ENCODE data around the gene UGGT2. TPM values are rescaled to one million over a fixed set of nuclear protein-coding genes. Genes with fewer than 3 reads are reported as not detected.
A peak's percentile ranks its signal among the peaks of the same experiment; 100 is the strongest.

The UGGT2 gene
- total RNA-seq, 1 donor from 2014 or later = 0.56 TPM

DNA sequence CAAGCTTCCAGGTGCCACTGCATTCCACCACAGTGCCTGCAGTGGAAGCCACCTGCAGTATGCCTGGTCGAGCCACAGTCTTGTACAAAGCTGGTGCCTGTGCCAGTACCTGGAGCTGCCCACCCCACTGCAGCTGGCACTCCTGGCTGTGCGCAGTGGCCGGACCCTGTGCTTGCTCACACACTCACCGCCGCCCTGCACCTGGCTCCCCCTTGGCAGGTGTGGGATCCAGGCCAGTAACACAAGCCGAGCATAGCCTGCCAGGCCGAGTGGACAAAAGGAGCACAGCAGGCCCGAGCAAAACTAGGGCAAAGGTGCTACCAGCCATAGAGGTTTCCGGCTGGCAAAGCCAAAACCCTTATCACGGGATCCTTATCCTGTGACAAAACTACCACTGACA lies 18.5 kb downstream of the UGGT2 start:
- Mint-ChIP-seq H3K9me3 (no peaks in the 10 kb centered on the region), H3K4me1 (no peaks in the 10 kb centered on the region), H3K27ac (no peak overlapping the region), H3K4me3 (no peak overlapping the region), H3K36me3 (ENCODE audit: low read depth) (no peaks in the 10 kb centered on the region), H3K27me3 (no peaks in the 10 kb centered on the region)
- intact Hi-C loops (cut with micrococcal nuclease) = no loop called here
- DNase-seq = no peak

DNA sequence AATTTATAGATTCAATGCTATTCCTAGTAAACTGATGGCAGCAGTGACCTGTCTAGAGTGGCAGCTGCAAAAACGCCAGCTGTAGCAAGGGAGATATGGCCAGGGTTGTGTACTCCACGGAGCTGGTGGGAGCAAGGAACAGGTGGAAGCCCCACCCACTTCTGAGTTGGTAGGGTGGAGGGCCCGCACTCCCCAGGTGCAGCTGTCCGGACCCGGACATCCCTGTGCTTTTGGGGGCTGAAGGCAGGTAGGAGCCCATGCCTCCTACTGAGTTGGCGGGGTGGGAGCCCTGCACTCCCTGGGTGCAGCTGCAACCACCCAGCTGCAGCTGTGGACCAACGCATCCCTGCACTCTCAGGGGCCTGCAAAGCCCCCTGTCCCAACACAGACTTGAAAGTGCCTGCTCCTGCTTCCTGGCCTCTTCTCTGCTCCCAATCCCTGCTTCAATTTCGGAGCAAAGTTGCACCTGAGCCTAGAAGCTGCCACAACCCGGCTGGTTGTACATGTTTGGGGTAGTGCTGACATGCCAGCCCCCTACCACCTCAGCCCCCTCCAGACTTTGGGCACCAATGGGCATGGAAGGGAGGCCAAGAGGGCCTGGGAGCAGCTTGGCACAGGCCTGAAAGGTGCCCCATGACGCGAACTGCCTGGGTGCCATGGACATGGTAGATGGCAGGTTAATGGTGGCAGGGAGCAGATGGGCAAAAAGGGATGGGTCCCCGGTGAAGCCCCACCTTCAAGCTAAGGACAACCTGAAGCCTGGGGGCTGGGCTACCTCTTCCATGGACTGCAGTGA lies 19.8 kb downstream of the UGGT2 start:
- no peaks in the 10 kb centered on the region for H3K36me3 Mint-ChIP-seq (ENCODE audit: low read depth)
- no peaks in the 10 kb centered on the region for H3K4me1 Mint-ChIP-seq
- H3K4me3 Mint-ChIP-seq = no peak overlapping the region
- DNase-seq = no peak
- intact Hi-C loops (cut with micrococcal nuclease) = no loop called here
- no peak overlapping the region for H3K27ac Mint-ChIP-seq
- no peaks in the 10 kb centered on the region for H3K9me3 Mint-ChIP-seq
- H3K27me3 Mint-ChIP-seq = no peaks in the 10 kb centered on the region

DNA sequence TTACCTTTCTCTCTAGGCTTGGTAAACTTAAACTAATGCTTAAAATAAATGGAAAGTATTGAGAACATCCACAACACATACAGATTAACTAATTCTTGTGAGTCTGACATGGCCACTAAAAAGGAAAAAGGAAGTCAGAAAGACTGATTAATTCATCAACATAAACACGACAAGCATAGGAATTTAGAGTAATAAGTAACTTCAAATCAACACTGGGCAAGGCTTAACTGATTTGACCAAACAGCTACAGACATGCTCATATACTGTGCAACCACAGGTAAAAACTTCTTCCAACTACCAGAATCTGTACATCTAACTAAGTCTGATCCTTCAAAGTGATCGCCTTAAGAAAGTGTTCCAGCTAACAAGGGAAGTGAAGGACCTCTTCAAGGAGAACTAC lies 20.5 kb downstream of the UGGT2 start:
- intact Hi-C loops (cut with micrococcal nuclease) = no loop called here
- Mint-ChIP-seq H3K4me3 (no peak overlapping the region), H3K27me3 (no peaks in the 10 kb centered on the region), H3K27ac (no peak overlapping the region), H3K36me3 (ENCODE audit: low read depth) (no peaks in the 10 kb centered on the region), H3K9me3 (no peaks in the 10 kb centered on the region), H3K4me1 (no peaks in the 10 kb centered on the region)
- no peak for DNase-seq

DNA sequence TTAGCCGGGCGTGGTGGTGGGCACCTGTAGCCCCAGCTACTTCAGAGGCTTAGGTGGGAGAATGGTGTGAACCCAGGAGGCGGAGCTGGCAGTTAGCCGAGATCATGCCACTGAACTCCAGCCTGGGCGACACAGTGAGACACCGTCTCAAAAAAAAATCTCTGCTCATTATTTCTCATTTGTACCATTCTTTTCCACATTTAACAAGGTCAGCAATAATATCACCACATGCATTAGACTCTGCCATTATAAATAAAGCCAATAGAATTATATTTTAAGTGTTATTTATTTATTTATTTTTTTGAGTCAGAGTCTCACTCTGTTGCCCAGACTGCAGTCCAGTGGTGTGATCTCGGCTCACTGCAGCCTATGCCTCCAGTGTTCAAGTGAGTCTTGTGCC lies 24.2 kb downstream of the UGGT2 start:
- Mint-ChIP-seq H3K27ac (no peak overlapping the region), H3K27me3 (no peaks in the 10 kb centered on the region), H3K9me3 (no peaks in the 10 kb centered on the region), H3K4me1 (no peaks in the 10 kb centered on the region), H3K4me3 (no peak overlapping the region), H3K36me3 (ENCODE audit: low read depth) (no peaks in the 10 kb centered on the region)
- intact Hi-C loops (cut with micrococcal nuclease) = no loop called here
- DNase-seq = no peak

DNA sequence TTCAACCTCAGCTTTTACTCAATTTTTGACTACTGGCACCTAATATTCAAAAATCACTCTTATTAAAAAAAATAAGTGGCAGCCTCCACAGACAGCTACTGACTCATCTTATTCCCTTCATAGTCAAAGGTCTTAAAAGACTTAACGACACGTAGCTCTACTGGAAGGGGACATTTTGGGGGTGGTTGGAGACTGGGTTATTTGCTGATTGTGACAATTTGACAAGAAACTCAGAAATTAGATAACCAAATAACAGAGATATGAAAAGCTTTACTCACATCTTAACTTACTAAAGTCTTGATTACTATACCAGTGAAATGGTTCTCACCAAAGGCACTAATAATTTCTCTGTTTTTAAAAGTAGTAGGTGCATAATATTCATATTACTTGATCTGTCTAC lies 25.7 kb downstream of the UGGT2 start:
- no peak for DNase-seq
- Mint-ChIP-seq H3K4me3 (no peak overlapping the region), H3K27ac (no peak overlapping the region), H3K36me3 (ENCODE audit: low read depth) (no peaks in the 10 kb centered on the region), H3K4me1 (no peaks in the 10 kb centered on the region), H3K27me3 (no peaks in the 10 kb centered on the region), H3K9me3 (no peaks in the 10 kb centered on the region)
- intact Hi-C loops (cut with micrococcal nuclease) = no loop called here

DNA sequence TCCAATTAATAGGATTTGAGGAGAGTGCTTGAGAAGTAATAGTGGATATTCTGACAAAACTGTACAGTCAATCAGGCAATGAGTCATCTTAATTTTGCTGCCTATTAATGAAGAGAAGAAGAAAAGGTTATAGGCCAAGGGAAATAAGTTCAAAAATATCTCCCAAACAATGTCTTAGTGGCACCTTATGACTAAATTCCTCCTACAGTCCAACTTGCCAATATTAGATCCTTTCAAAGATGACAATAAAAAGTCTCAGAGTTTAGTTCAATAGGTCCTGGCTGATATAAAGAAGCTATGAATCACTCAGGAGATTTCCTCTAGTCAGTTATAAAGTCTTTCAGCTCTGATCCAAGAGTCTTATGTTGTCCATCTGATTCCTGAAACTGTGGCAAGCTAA lies 27.9 kb downstream of the UGGT2 start:
- no peak overlapping the region for H3K4me3 Mint-ChIP-seq
- no peak for DNase-seq
- intact Hi-C loops (cut with micrococcal nuclease) = no loop called here
- H3K4me1 Mint-ChIP-seq = no peaks in the 10 kb centered on the region
- H3K27ac Mint-ChIP-seq = no peak overlapping the region
- no peaks in the 10 kb centered on the region for H3K9me3 Mint-ChIP-seq
- no peaks in the 10 kb centered on the region for H3K36me3 Mint-ChIP-seq (ENCODE audit: low read depth)
- H3K27me3 Mint-ChIP-seq = no peaks in the 10 kb centered on the region

DNA sequence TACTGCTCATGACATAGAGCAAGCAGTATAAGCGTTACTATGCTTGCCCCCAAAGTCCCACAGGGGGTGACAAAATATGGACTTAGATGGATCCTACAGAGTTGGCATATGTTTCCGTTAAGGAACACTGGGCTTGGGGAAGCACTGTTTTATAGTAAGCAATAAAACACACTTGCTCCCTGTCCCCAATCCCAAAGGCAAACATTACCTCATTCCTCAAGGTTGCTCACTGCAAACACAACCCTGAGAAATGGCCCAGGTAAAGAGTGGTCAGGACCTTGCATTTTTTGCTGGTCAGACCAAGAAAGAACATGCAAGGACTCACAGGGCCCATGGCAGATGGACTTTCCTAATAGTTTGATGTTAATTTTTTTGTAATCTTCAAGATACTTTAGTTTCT lies 32.3 kb downstream of the UGGT2 start:
- Mint-ChIP-seq H3K27ac (no peak overlapping the region), H3K4me3 (no peak overlapping the region), H3K27me3 (no peaks in the 10 kb centered on the region), H3K4me1 (no peaks in the 10 kb centered on the region), H3K9me3 (no peaks in the 10 kb centered on the region), H3K36me3 (ENCODE audit: low read depth) (no peaks in the 10 kb centered on the region)
- DNase-seq = no peak
- intact Hi-C loops (cut with micrococcal nuclease) = no loop called here

DNA sequence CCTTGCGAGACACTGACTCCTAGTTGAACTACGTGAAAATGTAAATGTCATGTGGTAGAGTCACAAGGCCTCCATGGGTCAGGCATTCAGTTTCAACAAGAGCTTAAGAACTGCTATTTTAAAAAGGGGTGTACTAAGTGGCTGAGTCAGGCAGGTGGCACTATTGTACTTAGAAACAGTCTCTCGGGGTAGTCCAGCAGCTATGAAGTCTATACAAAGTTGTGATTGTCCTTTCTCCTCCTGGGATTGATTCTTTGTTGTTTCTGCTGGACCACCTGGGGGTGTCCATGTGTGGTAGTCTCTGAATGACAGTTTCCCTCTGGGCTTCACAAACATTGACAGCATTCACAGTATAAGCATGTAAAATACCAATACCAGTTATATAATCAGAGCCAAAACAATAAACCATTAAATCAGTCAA lies 33.0 kb downstream of the UGGT2 start:
- DNase-seq = peak; percentile 59

DNA sequence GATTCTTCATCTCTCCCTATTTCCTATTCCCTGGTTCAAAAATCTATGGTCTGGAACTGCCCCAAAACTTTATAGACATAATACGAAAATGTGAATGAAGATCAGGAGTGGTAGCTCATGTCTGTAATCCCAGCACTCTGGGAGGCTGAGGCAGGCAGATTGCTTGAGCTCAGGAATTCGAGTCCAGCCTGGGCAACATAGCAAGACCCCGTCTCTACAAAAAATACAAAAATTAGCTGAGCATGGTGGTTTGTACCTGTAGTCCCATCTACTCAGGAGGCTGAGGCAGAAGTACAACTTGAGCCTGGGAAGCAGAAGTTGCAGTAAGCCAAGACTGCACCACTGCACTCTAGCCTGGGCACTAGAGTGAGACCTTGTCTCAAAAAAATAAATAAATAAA lies 35.1 kb downstream of the UGGT2 start:
- Mint-ChIP-seq H3K9me3 (no peaks in the 10 kb centered on the region), H3K4me1 (no peaks in the 10 kb centered on the region), H3K27ac (no peak overlapping the region), H3K36me3 (ENCODE audit: low read depth) (no peaks in the 10 kb centered on the region), H3K27me3 (no peaks in the 10 kb centered on the region), H3K4me3 (no peak overlapping the region)
- DNase-seq = no peak
- intact Hi-C loops (cut with micrococcal nuclease) = no loop called here

More for the DNA sequence above, 33.0 kb downstream of the UGGT2 start:
- no peaks in the 10 kb centered on the region for H3K27me3 Mint-ChIP-seq
- H3K4me1 Mint-ChIP-seq = no peaks in the 10 kb centered on the region
- no peaks in the 10 kb centered on the region for H3K9me3 Mint-ChIP-seq
- H3K27ac Mint-ChIP-seq = no peak overlapping the region
- H3K4me3 Mint-ChIP-seq = no peak overlapping the region
- H3K36me3 Mint-ChIP-seq (ENCODE audit: low read depth) = no peaks in the 10 kb centered on the region
- intact Hi-C loops (cut with micrococcal nuclease) = no loop called here

DNA sequence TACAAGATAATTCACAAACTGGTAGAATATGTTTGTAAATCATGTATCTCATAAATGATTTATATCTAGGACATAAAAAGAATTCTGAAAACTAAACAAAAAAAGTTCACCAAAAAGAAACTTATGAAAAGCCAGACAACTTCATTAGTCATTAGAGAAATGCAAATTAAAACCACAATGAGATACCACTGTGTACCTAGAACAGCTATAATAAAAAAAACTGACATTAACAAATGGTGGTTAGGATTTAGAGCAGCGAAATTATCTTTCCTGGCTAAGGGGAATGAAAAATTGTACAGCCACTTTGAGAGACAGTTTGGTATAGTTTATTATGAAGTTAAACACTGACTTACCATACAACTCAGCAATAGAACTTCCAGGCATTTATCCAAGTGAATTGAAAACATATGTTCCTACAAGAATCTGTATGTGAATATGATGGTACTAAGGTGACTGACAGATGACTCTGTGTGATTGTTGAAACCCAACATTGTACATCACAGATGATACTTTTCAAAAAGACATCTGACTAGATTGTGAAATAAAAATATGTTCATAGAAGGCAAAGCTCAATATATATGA lies 41.8 kb downstream of the UGGT2 start:
- Mint-ChIP-seq H3K27me3 (no peaks in the 10 kb centered on the region), H3K9me3 (no peaks in the 10 kb centered on the region), H3K4me1 (no peaks in the 10 kb centered on the region), H3K27ac (no peak overlapping the region), H3K36me3 (ENCODE audit: low read depth) (no peaks in the 10 kb centered on the region), H3K4me3 (no peak overlapping the region)
- intact Hi-C loops (cut with micrococcal nuclease) = no loop called here
- DNase-seq = no peak

DNA sequence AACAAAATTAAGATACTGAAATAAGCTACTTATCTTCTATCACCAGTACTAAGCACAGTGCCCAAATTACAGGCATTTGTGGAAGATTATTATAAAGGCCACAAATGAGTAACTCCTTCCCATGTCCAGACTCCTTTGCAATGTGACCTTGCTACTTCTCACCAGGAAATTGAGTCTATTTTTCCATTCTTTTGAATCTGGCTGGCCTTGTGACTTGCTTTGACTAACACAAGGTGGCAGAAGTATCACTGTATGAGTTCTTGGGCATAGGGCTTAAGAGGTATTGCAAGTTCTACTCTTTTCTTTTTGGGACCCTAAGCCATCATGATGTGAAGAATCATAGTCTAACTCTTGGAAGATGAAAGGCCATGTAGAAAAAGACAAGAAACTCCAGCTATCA lies 49.9 kb downstream of the UGGT2 start:
- Mint-ChIP-seq H3K27me3 (no peaks in the 10 kb centered on the region), H3K4me1 (no peaks in the 10 kb centered on the region), H3K27ac (no peak overlapping the region), H3K9me3 (no peaks in the 10 kb centered on the region), H3K4me3 (no peak overlapping the region), H3K36me3 (ENCODE audit: low read depth) (no peaks in the 10 kb centered on the region)
- intact Hi-C loops (cut with micrococcal nuclease) = no loop called here
- no peak for DNase-seq

DNA sequence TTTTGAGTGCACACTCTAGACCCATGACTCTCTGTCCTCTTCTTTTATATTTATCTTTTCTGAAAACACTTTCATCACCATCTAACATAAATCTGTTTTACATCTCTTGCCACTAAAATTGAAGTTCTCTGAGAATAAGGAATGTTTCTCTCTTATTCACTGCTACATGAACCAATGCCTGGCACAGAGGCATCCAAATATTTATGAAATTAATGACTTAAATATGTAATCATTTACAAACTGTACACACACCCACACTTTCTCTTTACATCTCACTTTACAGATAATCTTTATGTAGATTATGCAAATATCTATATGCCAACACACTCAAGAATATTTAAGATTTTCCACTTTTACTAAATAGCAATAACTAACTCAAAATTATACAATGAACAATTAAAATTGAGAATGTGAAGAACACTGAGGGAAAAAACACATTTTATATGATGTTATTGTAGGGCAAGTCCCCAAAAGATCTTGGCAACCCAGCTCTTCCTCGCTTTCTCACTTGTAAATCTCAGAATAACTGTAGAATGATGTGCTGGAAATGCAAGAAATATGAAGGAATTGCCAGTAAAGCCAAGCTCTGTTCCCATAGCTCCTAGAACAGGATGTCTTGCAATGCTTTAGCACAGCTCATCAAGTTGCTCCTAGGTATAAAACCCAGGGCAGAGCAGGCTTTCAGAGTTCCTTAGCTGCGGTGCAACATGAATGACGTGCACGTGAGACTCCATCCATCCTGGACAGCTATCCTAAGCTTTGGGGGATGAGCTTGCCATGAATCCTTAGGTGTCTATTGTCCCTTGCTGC lies 50.7 kb downstream of the UGGT2 start:
- Mint-ChIP-seq H3K27me3 (no peaks in the 10 kb centered on the region), H3K4me1 (no peaks in the 10 kb centered on the region), H3K27ac (no peak overlapping the region), H3K36me3 (ENCODE audit: low read depth) (no peaks in the 10 kb centered on the region), H3K9me3 (no peaks in the 10 kb centered on the region), H3K4me3 (no peak overlapping the region)
- intact Hi-C loops (cut with micrococcal nuclease) = no loop called here
- no peak for DNase-seq

DNA sequence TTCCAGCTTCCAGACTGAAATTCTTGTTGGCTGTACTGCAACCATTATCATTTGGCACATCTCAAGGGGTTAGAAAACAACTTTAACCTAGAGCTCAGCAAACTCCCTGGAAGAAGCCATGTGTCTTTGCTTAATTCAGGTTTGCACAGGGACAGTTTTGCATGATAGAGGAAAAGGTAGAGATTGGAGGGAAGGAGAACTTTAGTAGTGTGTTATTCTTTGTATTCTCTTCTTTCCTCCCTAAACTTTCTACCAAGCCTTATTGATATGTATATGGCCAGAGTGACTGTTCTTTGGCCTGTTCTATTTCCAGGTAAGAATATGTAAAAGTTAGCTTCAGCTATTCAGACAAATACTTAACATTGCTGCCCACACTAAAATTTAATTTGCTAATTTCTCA lies 53.1 kb downstream of the UGGT2 start:
- DNase-seq = no peak
- H3K4me3 Mint-ChIP-seq = no peak overlapping the region
- H3K27ac Mint-ChIP-seq = no peak overlapping the region
- no peaks in the 10 kb centered on the region for H3K4me1 Mint-ChIP-seq
- H3K27me3 Mint-ChIP-seq = no peaks in the 10 kb centered on the region
- no peaks in the 10 kb centered on the region for H3K36me3 Mint-ChIP-seq (ENCODE audit: low read depth)
- intact Hi-C loops (cut with micrococcal nuclease) = no loop called here
- no peaks in the 10 kb centered on the region for H3K9me3 Mint-ChIP-seq

DNA sequence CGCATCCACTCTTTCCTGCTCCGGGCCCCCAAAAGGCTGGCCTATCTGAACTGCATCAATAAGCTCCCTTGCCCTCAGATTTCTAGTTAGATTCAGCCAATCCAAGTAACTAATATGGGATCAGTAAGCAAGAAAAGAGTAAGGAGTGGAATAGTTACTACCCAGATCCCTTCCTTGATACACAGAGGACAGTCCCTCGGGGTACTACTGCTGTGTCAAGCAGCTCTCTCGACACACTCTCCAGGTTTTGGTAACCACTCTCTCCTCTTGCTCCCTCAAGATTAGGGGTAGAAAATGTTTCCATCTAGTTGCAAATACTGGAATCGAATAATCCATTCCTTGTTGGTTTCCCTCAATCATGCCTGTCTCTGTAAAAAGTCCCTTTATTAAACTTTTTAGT lies 65.4 kb downstream of the UGGT2 start:
- Mint-ChIP-seq H3K36me3 (ENCODE audit: low read depth) (no peaks in the 10 kb centered on the region), H3K4me1 (no peaks in the 10 kb centered on the region), H3K27me3 (no peaks in the 10 kb centered on the region), H3K4me3 (no peak overlapping the region), H3K9me3 (no peaks in the 10 kb centered on the region), H3K27ac (no peak overlapping the region)
- intact Hi-C loops (cut with micrococcal nuclease) = no loop called here
- DNase-seq = no peak
